ENCODE results near the gene DST. TPM values are rescaled to one million over a fixed set of nuclear protein-coding genes. Genes with fewer than 3 reads are reported as not detected.

DST gene
- total and polyA plus RNA-seq, 2 of the 4 experiments (the other 2 are of a cell fraction): 97.7 to 452 TPM

- ATAC-seq (ENCODE audit: low read depth) (no peak), DNase-seq (no peak)
- no peak overlapping the region for H2BK5ac ChIP-seq (ENCODE audit: low read depth, low read length, poor library complexity, severe bottlenecking)
- POLR2A ChIA-PET (ENCODE audit: unreplicated experiment): no interaction called here
- no peak overlapping the region for H2BK15ac ChIP-seq (ENCODE audit: low read depth, low read length)
- dilution Hi-C loops (cut with HindIII; ENCODE audit: low sequenced_read_pairs, unreplicated experiment) (no loop called here), in situ Hi-C loops (cut with MboI; ENCODE audit: low sequenced_read_pairs) (no loop called here), intact Hi-C loops (cut with micrococcal nuclease) (no loop called here)
- H3K9ac ChIP-seq (ENCODE audit: low read depth, low read length): no peak overlapping the region
- no peak overlapping the region for H2AFZ ChIP-seq (replicated peaks; ENCODE audit: low read length, poor library complexity)
- no peak overlapping the region for H3K4me2 ChIP-seq (ENCODE audit: low read depth, low read length)
- H3K14ac ChIP-seq (replicated peaks; ENCODE audit: low read depth, low read length): no peak overlapping the region
- H3K27ac ChIP-seq (ENCODE audit: insufficient read depth, low read length): no peak overlapping the region
- H3K9me1 ChIP-seq (ENCODE audit: insufficient read depth, low read length): 0 out of 2 replicates have a peak, but pooled peaks cover 2% of the 10 kb centered on the region
- no peak overlapping the region for H3K23ac ChIP-seq (ENCODE audit: low read depth, low read length)
- no peak overlapping the region for H2BK20ac ChIP-seq (ENCODE audit: low read depth, low read length)
- no peak overlapping the region for H3K56ac ChIP-seq (ENCODE audit: extremely low read depth, insufficient read depth, low read length)
- no peaks in the 10 kb centered on the region for H3K9me3 ChIP-seq (ENCODE audit: control insufficient read depth, insufficient read depth, low read length)
- CTCF ChIA-PET: no interaction called here
- no peak overlapping the region for H3K4me3 ChIP-seq (ENCODE audit: insufficient read depth, low read depth, low read length)
- H2AK9ac ChIP-seq (replicated peaks; ENCODE audit: low read depth, low read length, poor library complexity): no peak overlapping the region
- BruUV-seq (replicated peaks): no TSS peak
- no peak overlapping the region for H2BK120ac ChIP-seq (ENCODE audit: low read depth, low read length)
- no peak overlapping the region for H4K91ac ChIP-seq (ENCODE audit: insufficient read depth, low read depth, low read length)
- H3K4ac ChIP-seq (ENCODE audit: low read depth, low read length): no peak overlapping the region
- no peak overlapping the region for H3K18ac ChIP-seq (ENCODE audit: low read depth, low read length)
- peaks cover 43% of the 10 kb centered on the region for H3K36me3 ChIP-seq (ENCODE audit: control insufficient read depth, insufficient read depth, low read length)
- H3K27me3 ChIP-seq (ENCODE audit: control insufficient read depth, insufficient read depth, low read length): no peaks in the 10 kb centered on the region
- 90% methylated on average over 2 of the region's 13 CpGs; no CpG with 5 or more reads in 1 of the 2 experiments for WGBS, 2 experiments (ENCODE audit: extremely low coverage in 2 of 2, insufficient read length in 1 of 2)
- H4K5ac ChIP-seq (ENCODE audit: low read depth, low read length): no peak overlapping the region
- H3K79me1 ChIP-seq (ENCODE audit: low read depth in 1 of 2, low read length in 2 of 2): peaks cover 7 to 12% of the 10 kb centered on the region in 2 experiments; a peak in 1 of 4 replicates
- H4K8ac ChIP-seq (ENCODE audit: low read depth in 2 of 2, low read length in 2 of 2): no peak overlapping the region
- H3K4me1 ChIP-seq (ENCODE audit: control insufficient read depth, insufficient read depth, low read length): no peaks in the 10 kb centered on the region
- no peaks in the 10 kb centered on the region for H4K20me1 ChIP-seq (ENCODE audit: insufficient read depth, low read length)
- H2AK5ac ChIP-seq (ENCODE audit: low read depth, low read length): no peak overlapping the region
- no peak for TF ChIP-seq RFX5 (IDR thresholded peaks at IDR 0.05; ENCODE audit: low read depth, low read length)
- TF ChIP-seq NFE2L2 (IDR thresholded peaks at IDR 0.05; ENCODE audit: low read depth, low read length): no peak
- TF ChIP-seq ELK1 (IDR thresholded peaks at IDR 0.05; ENCODE audit: borderline replicate concordance, low read depth, low read length): no peak
- TF ChIP-seq CTCF (conservative IDR thresholded peaks at IDR 0.05; ENCODE audit: low read depth, low read length): no peak
- TF ChIP-seq RAD21 (IDR thresholded peaks at IDR 0.05; ENCODE audit: low read length): no peak
- TF ChIP-seq CEBPB (IDR thresholded peaks at IDR 0.05; ENCODE audit: low read depth, low read length): no peak
- no peak for TF ChIP-seq SMC3 (IDR thresholded peaks at IDR 0.05; ENCODE audit: low read depth, low read length)
- no peak for TF ChIP-seq MAFK (IDR thresholded peaks at IDR 0.05; ENCODE audit: low read depth, low read length)
- no peak for TF ChIP-seq FOS (IDR thresholded peaks at IDR 0.05; ENCODE audit: low read depth, low read length)
- no peak for TF ChIP-seq CHD1 (IDR thresholded peaks at IDR 0.05; ENCODE audit: low read depth, low read length)
- no peak for TF ChIP-seq RCOR1 (IDR thresholded peaks at IDR 0.05; ENCODE audit: insufficient replicate concordance, low read length)
- TF ChIP-seq USF2 (IDR thresholded peaks at IDR 0.05; ENCODE audit: low read depth, low read length): no peak
These were observed 183.5 kb downstream of the DST start for GRCh38 chr6:56459030-56459805.
